H1 (cell line): ENCODE measurements around the gene CD34. TPM values are rescaled to one million over a fixed set of nuclear protein-coding genes. Genes with fewer than 3 reads are reported as not detected.

ENCODE experiments used
- CTCF ChIA-PET: fragments of 300-600 bp; sonication (Branson Sonifier 250); formaldehyde crosslinking; loops from one replicate; lab custom pipeline; 2021; ENCODE audit not compliant: partially characterized antibody; lab: Charles Lee
- POLR2A ChIA-PET: fragments of 300-600 bp; sonication (Branson Sonifier 250); formaldehyde crosslinking; loops from one replicate; lab custom pipeline; 2021; ENCODE audit warnings: inconsistent platforms; ENCODE audit not compliant: partially characterized antibody; lab: Charles Lee
- DNase-seq, 2 experiments: peaks; one replicate each; pipeline versions ENCODE4 v3.0.0 to v3.0.0-alpha.2; 2010 to 2022; ENCODE audit warnings: low spot score in 2 of 2, low read depth in 1 of 2, mixed read lengths in 1 of 2
- FAIRE-seq: peaks from 2 replicates; lab custom pipeline; 2011; peaks lifted over from hg19 to GRCh38; lab: Jason Lieb, UNC
- H2AFZ ChIP-seq: 2 replicates; pipeline ENCODE4 v1.8.1; 2012; ENCODE audit warnings: low read length, inconsistent platforms
- H2AK5ac ChIP-seq: 2 replicates; pipeline ENCODE4 v1.6.1; 2013; ENCODE audit warnings: low read depth, low read length
- H2BK120ac ChIP-seq: replicated peaks from 2 replicates; pipeline ENCODE3; 2013; ENCODE audit warnings: low read depth, low read length, inconsistent platforms
- H2BK12ac ChIP-seq: 2 replicates; pipeline ENCODE4 v1.6.1; 2013; ENCODE audit warnings: low read depth, low read length
- H2BK15ac ChIP-seq: 2 replicates; pipeline ENCODE4 v1.6.1; 2013; ENCODE audit warnings: low read length
- H2BK20ac ChIP-seq: 2 replicates; pipeline ENCODE4 v1.6.1; 2013; ENCODE audit warnings: low read length
- H2BK5ac ChIP-seq: 2 replicates; pipeline ENCODE4 v1.6.1; 2013; ENCODE audit warnings: low read depth, low read length
- H3K14ac ChIP-seq: 2 replicates; pipeline ENCODE4 v1.6.1; 2013; ENCODE audit warnings: inconsistent platforms; ENCODE audit not compliant: insufficient read length
- H3K18ac ChIP-seq: 2 replicates; pipeline ENCODE4 v1.6.1; 2013; ENCODE audit warnings: low read length; ENCODE audit errors: extremely low read depth
- H3K23ac ChIP-seq: 2 replicates; pipeline ENCODE4 v1.6.1; 2013; ENCODE audit warnings: inconsistent platforms; ENCODE audit not compliant: insufficient read length
- H3K23me2 ChIP-seq: 2 replicates; pipeline ENCODE4 v1.6.1; 2013; ENCODE audit warnings: low read depth, low read length
- H3K27ac ChIP-seq: 2 replicates; pipeline ENCODE4 v1.6.1; 2011; ENCODE audit warnings: low read depth, low read length, inconsistent platforms
- H3K27me3 ChIP-seq, 4 experiments: replicated peaks in 1 of 4; 1 replicate in 1 of 4; 2 replicates in 3 of 4; pipeline versions ENCODE4 v1.6.1 to v1.8.1; 2011 to 2013; ENCODE audit warnings: low read length in 3 of 4, mild to moderate bottlenecking in 3 of 4, inconsistent platforms in 2 of 4, mixed read lengths in 2 of 4, moderate library complexity in 1 of 4; ENCODE audit not compliant: control insufficient read depth in 3 of 4, insufficient read depth in 3 of 4; ENCODE audit errors: extremely low read depth in 1 of 4
- H3K36me3 ChIP-seq, 4 experiments: 2 replicates each; pipeline versions ENCODE4 v1.6.1 to v1.8.1; 2011 to 2013; ENCODE audit warnings: mild to moderate bottlenecking in 4 of 4, low read length in 3 of 4, moderate library complexity in 2 of 4, control low read depth in 1 of 4, inconsistent platforms in 1 of 4; ENCODE audit not compliant: insufficient read depth in 4 of 4, control insufficient read depth in 2 of 4
- H3K4ac ChIP-seq: replicated peaks from 2 replicates; pipeline ENCODE3; 2013; ENCODE audit warnings: low read length, low read depth, mixed read lengths, inconsistent platforms; ENCODE audit not compliant: insufficient read length
- H3K4me1 ChIP-seq, 4 experiments: replicated peaks in 1 of 4; 1 replicate in 1 of 4; 2 replicates in 3 of 4; pipeline versions ENCODE4 v1.6.1 to v1.8.1; 2011 to 2013; ENCODE audit warnings: low read length in 3 of 4, inconsistent platforms in 2 of 4, mixed read lengths in 1 of 4; ENCODE audit not compliant: insufficient read depth in 4 of 4, control insufficient read depth in 3 of 4
- H3K4me2 ChIP-seq, 2 experiments: 2 replicates each; pipeline versions ENCODE4 v1.6.1 to v1.8.1; 2011 to 2013; ENCODE audit warnings: low read depth in 2 of 2, low read length in 2 of 2, control low read depth in 1 of 2, inconsistent platforms in 1 of 2, mild to moderate bottlenecking in 1 of 2; ENCODE audit not compliant: insufficient read depth in 1 of 2
- H3K4me3 ChIP-seq, 4 experiments: fragments of 200-600, 300-600 bp in 1 of 4; sonication (generic), shearing (Covaris generic), sonication (Bioruptor Twin) in 1 of 4; 2 replicates each; pipeline versions ENCODE4 v1.5.1 to v1.8.1; 2011 to 2016; ENCODE audit warnings: low read length in 4 of 4, low read depth in 3 of 4, control low read depth in 2 of 4, inconsistent platforms in 2 of 4, mild to moderate bottlenecking in 2 of 4, mixed read lengths in 1 of 4, moderate library complexity in 1 of 4; ENCODE audit not compliant: insufficient read depth in 2 of 4; ENCODE audit errors: extremely low read depth in 1 of 4
- H3K56ac ChIP-seq: replicated peaks from 2 replicates; pipeline ENCODE3; 2013; ENCODE audit warnings: low read depth, mild to moderate bottlenecking, mixed read lengths, low read length, inconsistent platforms; ENCODE audit not compliant: insufficient read length
- H3K79me1 ChIP-seq: 2 replicates; pipeline ENCODE4 v1.6.1; 2013; ENCODE audit warnings: low read depth, low read length, control low read depth
- H3K79me2 ChIP-seq, 2 experiments: 2 replicates each; pipeline versions ENCODE4 v1.6.1 to v1.8.1; 2012 to 2013; ENCODE audit warnings: low read length in 2 of 2, mild to moderate bottlenecking in 2 of 2, inconsistent platforms in 1 of 2; ENCODE audit not compliant: insufficient read depth in 2 of 2, control insufficient read depth in 1 of 2
- H3K9ac ChIP-seq, 4 experiments: replicated peaks in 1 of 4; 1 replicate in 1 of 4; 2 replicates in 3 of 4; pipeline versions ENCODE4 v1.6.1 to v1.8.1; 2011 to 2013; ENCODE audit warnings: low read depth in 3 of 4, low read length in 3 of 4, control low read depth in 2 of 4, mild to moderate bottlenecking in 2 of 4, moderate library complexity in 2 of 4, inconsistent platforms in 1 of 4; ENCODE audit errors: extremely low read depth in 1 of 4
- H3K9me3 ChIP-seq, 2 experiments: 2 replicates each; pipeline versions ENCODE4 v1.6.1 to v1.8.1; 2012 to 2013; ENCODE audit warnings: mild to moderate bottlenecking in 2 of 2, moderate library complexity in 2 of 2, control low read depth in 1 of 2, inconsistent platforms in 1 of 2, low read depth in 1 of 2, low read length in 1 of 2, mixed read lengths in 1 of 2; ENCODE audit not compliant: insufficient read depth in 2 of 2
- H4K20me1 ChIP-seq, 2 experiments: replicated peaks in 1 of 2; 2 replicates each; pipeline versions ENCODE3 to v1.8.1; 2011 to 2013; ENCODE audit warnings: inconsistent platforms in 2 of 2, low read length in 2 of 2, mild to moderate bottlenecking in 1 of 2; ENCODE audit not compliant: insufficient read depth in 2 of 2, control insufficient read depth in 1 of 2
- H4K5ac ChIP-seq: 2 replicates; pipeline ENCODE4 v1.6.1; 2013; ENCODE audit warnings: low read length, low read depth, mixed read lengths, inconsistent platforms; ENCODE audit not compliant: insufficient read length
- H4K8ac ChIP-seq: 2 replicates; pipeline ENCODE4 v1.8.0; 2013; ENCODE audit warnings: mild to moderate bottlenecking, moderate library complexity, low read length, inconsistent platforms; ENCODE audit not compliant: insufficient read depth; ENCODE audit errors: extremely low read depth
- H4K91ac ChIP-seq: replicated peaks from 2 replicates; pipeline ENCODE3; 2013; ENCODE audit warnings: low read length, mixed read lengths, inconsistent platforms; ENCODE audit not compliant: insufficient read length
- BCL11A ChIP-seq, 2 experiments: IDR thresholded peaks; one replicate each; pipeline ENCODE4 v1.6.1; 2011; ENCODE audit warnings: low read depth in 2 of 2, low read length in 2 of 2, mild to moderate bottlenecking in 2 of 2
- CHD1 ChIP-seq: IDR thresholded peaks from 2 replicates; pipeline ENCODE4 v1.6.1; 2012; ENCODE audit warnings: low read depth, low read length, improper control_type of control experiment
- CREB1 ChIP-seq: IDR thresholded peaks from 2 replicates; pipeline ENCODE4 v1.6.1; 2012; ENCODE audit warnings: inconsistent platforms
- CTBP2 ChIP-seq: IDR thresholded peaks from 2 replicates; pipeline ENCODE4 v1.7.0; 2011; ENCODE audit warnings: borderline replicate concordance, mild to moderate bottlenecking, moderate library complexity, mixed read lengths, low read length; ENCODE audit not compliant: insufficient read depth, insufficient read length
- EGR1 ChIP-seq: IDR thresholded peaks from 2 replicates; pipeline ENCODE4 v1.6.1; 2011; ENCODE audit warnings: low read depth, low read length, borderline replicate concordance
- EP300 ChIP-seq, 2 experiments: IDR thresholded peaks; 1 replicate in 1 of 2; 2 replicates in 1 of 2; pipeline ENCODE4 v1.6.1; 2011 to 2012; ENCODE audit warnings: low read depth in 2 of 2, low read length in 2 of 2, mild to moderate bottlenecking in 2 of 2, borderline replicate concordance in 1 of 2, inconsistent platforms in 1 of 2, moderate library complexity in 1 of 2
- FOSL1 ChIP-seq: IDR thresholded peaks from 2 replicates; pipeline ENCODE4 v1.6.1; 2011; ENCODE audit warnings: mild to moderate bottlenecking, low read depth, low read length, moderate library complexity; ENCODE audit not compliant: insufficient read depth
- HDAC2 ChIP-seq, 2 experiments: fragments of 300-600 bp in 1 of 2; sonication (generic) in 1 of 2; IDR thresholded peaks; 2 replicates each; pipeline ENCODE4 v1.6.1; 2011 to 2012; ENCODE audit warnings: low read depth in 2 of 2, low read length in 2 of 2, mild to moderate bottlenecking in 2 of 2, moderate library complexity in 2 of 2, borderline replicate concordance in 1 of 2, inconsistent platforms in 1 of 2
- JUND ChIP-seq: IDR thresholded peaks from 2 replicates; pipeline ENCODE4 v1.6.1; 2011; ENCODE audit warnings: mild to moderate bottlenecking, improper control_type of control experiment, low read length
- KDM1A ChIP-seq: fragments of 200-600, 300-600 bp; sonication (generic); IDR thresholded peaks from 2 replicates; pipeline ENCODE4 v1.7.1; 2016; ENCODE audit warnings: mild to moderate bottlenecking, low read length, borderline replicate concordance
- KDM4A ChIP-seq: IDR thresholded peaks from one replicate; pipeline ENCODE4 v1.7.1; 2012; ENCODE audit warnings: low read depth, mild to moderate bottlenecking, moderate library complexity, low read length, inconsistent platforms; ENCODE audit not compliant: severe bottlenecking
- SIRT6 ChIP-seq: IDR thresholded peaks from one replicate; pipeline ENCODE4 v1.7.1; 2012; ENCODE audit warnings: low read length, inconsistent platforms
- SIX5 ChIP-seq: IDR thresholded peaks from 2 replicates; pipeline ENCODE4 v1.6.1; 2011; ENCODE audit warnings: mild to moderate bottlenecking, low read depth, low read length
- SP4 ChIP-seq: IDR thresholded peaks from 2 replicates; pipeline ENCODE4 v1.6.1; 2012; ENCODE audit warnings: low read length, inconsistent platforms
- TAF1 ChIP-seq: IDR thresholded peaks from 2 replicates; pipeline ENCODE4 v1.6.1; 2011; ENCODE audit warnings: mild to moderate bottlenecking, low read depth, low read length
- WGBS, 2 experiments: shearing (Covaris generic) in 1 of 2; methylation state at CpG; one replicate each; pipeline versions ENCODE4 v1.1.6 to v1.1.7; 2013 to 2015; ENCODE audit warnings: low lambda C conversion rate in 2 of 2, mixed read lengths in 2 of 2, inconsistent platforms in 1 of 2, low coverage in 1 of 2, missing lambda C conversion rate in 1 of 2; ENCODE audit not compliant: insufficient replicate concordance in 2 of 2, insufficient coverage in 1 of 2, insufficient read length in 1 of 2; ENCODE audit errors: extremely low coverage in 1 of 2, missing lambda C conversion rate in 1 of 2; 5-methylcytosine and 5-hydroxymethylcytosine counted together
- polyA plus RNA-seq, 7 experiments: library from polyadenylated mRNA; depleted of rRNA in 3 of 7; stranded (reverse) in 5 of 7; unstranded in 2 of 7; fragments of >200 nt in 5 of 7; fragments of 200-250 nt in 2 of 7; gene quantifications; 1 replicate in 5 of 7; 2 replicates in 1 of 7; 4 replicates in 1 of 7; pipeline versions ENCODE4 v1.2.1 to v1.2.3, GENCODE V29; 2011 to 2013; ENCODE audit warnings: missing spikeins in 2 of 7, mixed read lengths in 2 of 7
- total RNA-seq: library from RNA; stranded (reverse); fragmentation: NEBNext Ultra II Directional; extraction: Animal tissue kit (Norgen Biotek cat#: 25700); gene quantifications from 2 replicates; pipeline ENCODE4 v1.2.1, GENCODE V29; 2021

CD34 gene
- total and polyA plus RNA-seq, 2 of the 8 experiments (the other 6 are each of a cell fraction or from before 2014, with no cell fraction given), result 0.39 to 0.54 TPM

- WGBS, 2 experiments, result 31% methylated on average over 2 of the region's 2 CpGs; no CpG with 5 or more reads in 1 of the 2 experiments
- no peak overlapping the region for H3K27ac ChIP-seq
- H3K9me3 ChIP-seq, result no peaks in the 10 kb centered on the region
- H3K79me2 ChIP-seq, result no peaks in the 10 kb centered on the region
- no peak overlapping the region for H2AK5ac ChIP-seq
- H3K79me1 ChIP-seq, result no peaks in the 10 kb centered on the region
- H2BK120ac ChIP-seq, result no peak overlapping the region
- H2BK12ac ChIP-seq, result no peak overlapping the region
- CTCF ChIA-PET, result interaction anchor here (0.9 to 3.1 kb wide), 8 partner anchors 8 to 82 kb away, joined by 3 to 17 read pairs (median 4); no protein-coding TSS in a partner anchor
- no peak overlapping the region for H3K4me3 ChIP-seq
- no peak overlapping the region for H3K4ac ChIP-seq
- H4K20me1 ChIP-seq, result no peaks in the 10 kb centered on the region
- H2AFZ ChIP-seq, result no peak overlapping the region
- no peak for DNase-seq
- no peak overlapping the region for H2BK5ac ChIP-seq
- no peak overlapping the region for H3K4me2 ChIP-seq
- H4K5ac ChIP-seq, result no peak overlapping the region
- H3K36me3 ChIP-seq, result no peaks in the 10 kb centered on the region
- no peaks in the 10 kb centered on the region for H3K4me1 ChIP-seq
- H3K23me2 ChIP-seq, result no peaks in the 10 kb centered on the region
- no peak overlapping the region for H4K8ac ChIP-seq
- no peak for FAIRE-seq
- no peak overlapping the region for H3K56ac ChIP-seq
- H2BK20ac ChIP-seq, result no peak overlapping the region
- no peak overlapping the region for H3K9ac ChIP-seq
- H3K14ac ChIP-seq, result no peak overlapping the region
- 0 out of 7 replicates have a peak, but pooled peaks cover 0 to 1% (median 0%) of the 10 kb centered on the region in 4 experiments for H3K27me3 ChIP-seq
- H2BK15ac ChIP-seq, result no peak overlapping the region
- no peak overlapping the region for H3K18ac ChIP-seq
- H4K91ac ChIP-seq, result no peak overlapping the region
- POLR2A ChIA-PET, result no interaction called here
- H3K23ac ChIP-seq, result no peak overlapping the region
- TF ChIP-seq SIX5, result no peak
- TF ChIP-seq CREB1, result no peak
- TF ChIP-seq SP4, result no peak
- no peak for TF ChIP-seq SIRT6
- no peak for TF ChIP-seq CHD1
- no peak for TF ChIP-seq BCL11A (IDR thresholded peaks at IDR 0.05; ENCODE audit: low read depth in 2 of 2, low read length in 2 of 2)
- no peak for TF ChIP-seq TAF1
- TF ChIP-seq KDM1A, result no peak
- TF ChIP-seq EP300 (IDR thresholded peaks at IDR 0.05; ENCODE audit: borderline replicate concordance in 1 of 2, low read depth in 2 of 2, low read length in 2 of 2), result no peak
- TF ChIP-seq EGR1, result no peak
- TF ChIP-seq CTBP2, result no peak
- no peak for TF ChIP-seq HDAC2 (IDR thresholded peaks at IDR 0.05; ENCODE audit: borderline replicate concordance in 1 of 2, low read depth in 2 of 2, low read length in 2 of 2)
- no peak for TF ChIP-seq KDM4A
- no peak for TF ChIP-seq JUND
- no peak for TF ChIP-seq FOSL1
These were observed 39.8 kb upstream of the CD34 start for GRCh38 chr1:207950750-207951149.
